Neutrophil (primary cell): ENCODE results near the gene BMX.
A peak's percentile ranks its signal among the peaks of the same experiment; 100 is the strongest.

ENCODE experiments used
- H3K27ac ChIP-seq: fragments of 200-600 bp; sonication (generic); 2 replicates; pipeline ENCODE4 v1.5.1; 2016; ENCODE audit warnings: mild to moderate bottlenecking, moderate library complexity
- H3K27me3 ChIP-seq: fragments of 200-600 bp; sonication (generic); 2 replicates; pipeline ENCODE4 v1.6.0; 2016; ENCODE audit warnings: mild to moderate bottlenecking
- H3K36me3 ChIP-seq: fragments of 200-600 bp; sonication (generic); 2 replicates; pipeline ENCODE4 v1.5.1; 2017
- H3K4me1 ChIP-seq, 2 experiments: fragments of 200-600 bp in 1 of 2; sonication (generic) in 1 of 2; 1 replicate in 1 of 2; 2 replicates in 1 of 2; pipeline versions ENCODE4 v1.5.1 to v1.6.1; 2013 to 2016; ENCODE audit warnings: low read depth in 1 of 2, low read length in 1 of 2, mild to moderate bottlenecking in 1 of 2, moderate library complexity in 1 of 2; ENCODE audit not compliant: control insufficient read depth in 1 of 2, insufficient read depth in 1 of 2
- H3K4me3 ChIP-seq, 2 experiments: fragments of 200-600 bp in 1 of 2; sonication (generic) in 1 of 2; 1 replicate in 1 of 2; 2 replicates in 1 of 2; pipeline ENCODE4 v1.5.1; 2013 to 2016; ENCODE audit warnings: low read depth in 1 of 2, low read length in 1 of 2, mild to moderate bottlenecking in 1 of 2, moderate library complexity in 1 of 2
- H3K9me3 ChIP-seq: fragments of 200-600 bp; sonication (generic); 2 replicates; pipeline ENCODE4 v1.5.1; 2016
- TF ChIP-seq, protein P1 (sequence below): fragments of 200-600 bp; sonication (generic); IDR thresholded peaks from 2 replicates; pipeline ENCODE4 v1.5.1; 2016; ENCODE audit warnings: antibody characterized with exemption

BMX gene

DNA sequence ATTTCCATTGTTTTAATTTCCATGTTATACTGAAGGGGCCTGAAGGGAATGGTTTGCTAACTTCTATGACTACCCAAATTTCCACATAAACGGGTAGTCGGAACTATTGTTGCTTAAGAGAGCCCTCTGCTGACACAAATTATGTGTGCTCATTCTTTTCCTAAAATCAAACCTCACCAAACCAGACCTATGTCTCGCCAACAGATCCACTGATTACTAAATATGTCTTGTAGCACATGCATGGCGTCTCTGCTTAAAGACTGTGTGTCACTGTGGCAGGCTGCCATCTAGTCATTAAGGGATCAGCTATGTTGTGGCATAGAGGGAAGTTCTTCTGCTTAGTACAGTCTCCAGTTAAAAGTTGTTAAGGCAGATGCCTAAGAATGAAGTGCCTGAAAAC, 32.6 kb upstream of the BMX start:
- Histone ChIP-seq H3K36me3 (no peaks in the 10 kb centered on the region), H3K4me3 (no peak overlapping the region), H3K27ac (no peak overlapping the region), H3K27me3 (no peaks in the 10 kb centered on the region), H3K4me1 (peaks cover 0 to 5% of the 10 kb centered on the region in 2 experiments), H3K9me3 (no peaks in the 10 kb centered on the region)
- TF ChIP-seq, protein P1, sequence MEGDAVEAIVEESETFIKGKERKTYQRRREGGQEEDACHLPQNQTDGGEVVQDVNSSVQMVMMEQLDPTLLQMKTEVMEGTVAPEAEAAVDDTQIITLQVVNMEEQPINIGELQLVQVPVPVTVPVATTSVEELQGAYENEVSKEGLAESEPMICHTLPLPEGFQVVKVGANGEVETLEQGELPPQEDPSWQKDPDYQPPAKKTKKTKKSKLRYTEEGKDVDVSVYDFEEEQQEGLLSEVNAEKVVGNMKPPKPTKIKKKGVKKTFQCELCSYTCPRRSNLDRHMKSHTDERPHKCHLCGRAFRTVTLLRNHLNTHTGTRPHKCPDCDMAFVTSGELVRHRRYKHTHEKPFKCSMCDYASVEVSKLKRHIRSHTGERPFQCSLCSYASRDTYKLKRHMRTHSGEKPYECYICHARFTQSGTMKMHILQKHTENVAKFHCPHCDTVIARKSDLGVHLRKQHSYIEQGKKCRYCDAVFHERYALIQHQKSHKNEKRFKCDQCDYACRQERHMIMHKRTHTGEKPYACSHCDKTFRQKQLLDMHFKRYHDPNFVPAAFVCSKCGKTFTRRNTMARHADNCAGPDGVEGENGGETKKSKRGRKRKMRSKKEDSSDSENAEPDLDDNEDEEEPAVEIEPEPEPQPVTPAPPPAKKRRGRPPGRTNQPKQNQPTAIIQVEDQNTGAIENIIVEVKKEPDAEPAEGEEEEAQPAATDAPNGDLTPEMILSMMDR, result no peak

DNA sequence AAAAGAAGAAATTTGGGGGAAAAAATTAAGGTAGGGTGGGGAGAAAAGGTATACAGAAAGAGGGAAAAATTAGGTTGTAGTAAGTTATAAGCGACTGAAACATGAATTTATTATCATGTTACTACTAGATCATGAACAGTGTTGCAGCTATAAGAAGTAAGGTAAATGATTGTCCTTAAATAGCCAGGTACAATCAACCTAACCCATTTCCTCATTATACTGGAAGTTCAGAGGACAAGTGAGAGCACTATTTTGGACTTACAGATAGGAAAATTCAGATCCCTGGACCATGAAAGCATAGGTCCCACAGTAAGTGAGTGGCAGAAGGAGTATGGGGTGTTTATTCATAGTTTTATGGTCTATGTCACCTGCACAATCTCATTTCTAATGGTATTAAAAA, 31.0 kb upstream of the BMX start:
- TF ChIP-seq, protein P1, result no peak
- no peak overlapping the region for H3K27ac ChIP-seq
- H3K4me3 ChIP-seq, result no peak overlapping the region
- H3K9me3 ChIP-seq, result no peaks in the 10 kb centered on the region
- H3K36me3 ChIP-seq, result no peaks in the 10 kb centered on the region
- H3K4me1 ChIP-seq, result peaks cover 0 to 5% of the 10 kb centered on the region in 2 experiments
- H3K27me3 ChIP-seq, result no peaks in the 10 kb centered on the region

DNA sequence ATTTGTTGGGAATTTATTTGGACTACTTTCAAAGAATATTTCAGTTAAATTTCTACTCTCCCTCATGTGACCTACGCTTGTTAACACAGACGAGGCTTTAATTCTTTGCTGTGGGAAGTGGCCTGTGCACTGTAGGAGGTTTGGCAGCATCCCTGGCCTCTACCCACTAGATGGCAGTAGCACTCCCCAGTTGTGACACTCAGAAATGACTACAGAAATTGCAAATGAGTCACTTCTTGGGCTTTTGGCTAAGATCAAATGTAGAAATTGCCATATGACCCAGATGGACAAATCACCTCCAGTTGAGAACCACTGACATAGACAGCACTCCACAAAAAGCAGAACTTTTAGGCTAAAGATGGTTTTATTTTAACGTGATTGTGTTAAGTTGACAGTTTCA, 29.6 kb upstream of the BMX start:
- Histone ChIP-seq H3K9me3 (no peaks in the 10 kb centered on the region), H3K27me3 (no peaks in the 10 kb centered on the region), H3K4me3 (no peak overlapping the region), H3K36me3 (no peaks in the 10 kb centered on the region), H3K4me1 (no peaks in the 10 kb centered on the region), H3K27ac (no peak overlapping the region)
- TF ChIP-seq, protein P1, result peak; percentile 72

DNA sequence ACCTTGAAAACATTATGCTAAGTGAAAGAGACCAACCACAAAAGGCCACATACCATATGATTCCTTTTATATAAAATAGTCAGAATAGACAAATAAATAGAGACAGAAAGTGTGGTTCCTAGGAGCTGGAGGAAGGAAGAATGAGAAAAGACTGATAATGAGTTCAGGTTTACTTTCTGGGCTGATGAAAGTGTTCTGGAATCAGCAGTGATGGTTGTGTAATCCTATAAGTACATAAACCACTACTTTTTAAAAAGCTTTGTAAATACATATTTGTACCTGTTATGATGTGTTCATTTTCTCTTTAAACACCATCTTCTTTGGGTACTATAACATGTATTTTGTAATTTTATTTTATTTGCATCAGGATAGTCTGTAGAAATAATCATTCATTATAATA, 28.1 kb upstream of the BMX start:
- H3K27me3 ChIP-seq, result no peaks in the 10 kb centered on the region
- TF ChIP-seq, protein P1, result no peak
- no peaks in the 10 kb centered on the region for H3K9me3 ChIP-seq
- no peak overlapping the region for H3K27ac ChIP-seq
- H3K4me3 ChIP-seq, result no peak overlapping the region
- H3K36me3 ChIP-seq, result no peaks in the 10 kb centered on the region
- no peaks in the 10 kb centered on the region for H3K4me1 ChIP-seq

DNA sequence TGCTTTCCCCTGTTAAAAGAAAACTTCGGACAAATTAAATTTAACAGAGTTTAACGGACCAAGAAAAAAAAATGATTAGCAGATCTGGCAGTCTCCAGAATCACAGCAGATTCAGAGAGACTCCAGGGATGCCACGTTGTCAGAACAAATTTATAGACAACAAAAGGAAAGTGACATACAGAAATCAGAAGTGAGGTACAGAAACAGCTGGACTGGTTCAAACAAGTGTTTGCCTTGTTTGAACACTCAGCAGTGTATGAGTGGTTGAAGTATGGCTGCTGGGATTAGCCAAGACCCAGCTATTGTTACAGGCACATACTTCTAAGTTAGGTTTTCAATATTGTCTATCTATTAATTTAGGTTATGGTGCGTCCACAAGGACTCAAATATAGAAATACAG, 26.6 kb upstream of the BMX start:
- no peaks in the 10 kb centered on the region for H3K36me3 ChIP-seq
- TF ChIP-seq, protein P1, result no peak
- no peak overlapping the region for H3K4me3 ChIP-seq
- no peaks in the 10 kb centered on the region for H3K27me3 ChIP-seq
- no peak overlapping the region for H3K27ac ChIP-seq
- no peaks in the 10 kb centered on the region for H3K9me3 ChIP-seq
- no peaks in the 10 kb centered on the region for H3K4me1 ChIP-seq

DNA sequence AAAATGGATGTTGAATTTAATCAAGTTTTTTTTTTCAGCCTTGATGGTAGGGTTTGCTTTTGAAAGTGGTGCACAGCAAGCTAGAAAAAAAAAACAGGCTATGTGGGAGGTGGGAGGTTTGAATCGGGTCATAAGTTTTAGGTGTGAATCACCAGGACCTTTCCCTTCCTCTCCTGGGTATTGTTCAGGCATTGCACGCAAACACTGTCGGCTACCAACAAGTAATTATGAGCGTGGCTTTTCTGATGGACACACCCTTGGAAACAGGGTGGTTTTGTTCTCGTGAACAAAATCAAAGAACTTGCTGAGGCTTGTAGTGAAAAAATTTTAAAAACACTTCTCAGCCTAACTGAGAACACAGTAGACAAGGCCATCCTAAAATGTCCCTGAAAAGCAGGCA, 25.6 kb upstream of the BMX start:
- H3K27ac ChIP-seq, result no peak overlapping the region
- no peaks in the 10 kb centered on the region for H3K4me1 ChIP-seq
- TF ChIP-seq, protein P1, result no peak
- H3K36me3 ChIP-seq, result no peaks in the 10 kb centered on the region
- no peak overlapping the region for H3K4me3 ChIP-seq
- H3K9me3 ChIP-seq, result no peaks in the 10 kb centered on the region
- no peaks in the 10 kb centered on the region for H3K27me3 ChIP-seq
